HG03045 (cell line): Measurements from ENCODE around the gene PAK6.

ENCODE experiments used
- ATAC-seq: cut with Tn5 transposase; IDR thresholded peaks from one replicate; pipeline ENCODE4 v1.9.1; 2021; ENCODE audit warnings: mild to moderate bottlenecking, moderate library complexity; ENCODE audit not compliant: unreplicated experiment

Gene PAK6

DNA sequence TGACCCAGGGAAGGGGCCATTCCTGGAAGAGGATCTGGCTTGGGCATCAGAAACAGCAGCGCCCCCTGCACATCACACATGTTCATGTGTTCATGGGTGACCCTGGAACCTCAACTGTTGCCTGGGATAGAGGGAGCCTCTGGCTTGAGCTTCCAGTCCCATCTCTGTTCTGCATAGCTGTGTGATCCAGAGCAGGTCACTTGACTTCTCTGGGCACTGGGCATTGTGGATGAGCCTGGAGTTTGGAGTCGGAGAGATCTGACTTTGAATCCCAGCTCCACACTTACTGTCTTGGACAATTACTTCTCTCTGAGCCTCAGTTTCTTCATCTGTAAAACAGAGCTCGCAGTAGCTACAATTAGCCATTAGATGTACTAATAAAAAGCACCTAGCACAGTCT lies 15.6 kb downstream of the PAK6 start:
- ATAC-seq = no peak

DNA sequence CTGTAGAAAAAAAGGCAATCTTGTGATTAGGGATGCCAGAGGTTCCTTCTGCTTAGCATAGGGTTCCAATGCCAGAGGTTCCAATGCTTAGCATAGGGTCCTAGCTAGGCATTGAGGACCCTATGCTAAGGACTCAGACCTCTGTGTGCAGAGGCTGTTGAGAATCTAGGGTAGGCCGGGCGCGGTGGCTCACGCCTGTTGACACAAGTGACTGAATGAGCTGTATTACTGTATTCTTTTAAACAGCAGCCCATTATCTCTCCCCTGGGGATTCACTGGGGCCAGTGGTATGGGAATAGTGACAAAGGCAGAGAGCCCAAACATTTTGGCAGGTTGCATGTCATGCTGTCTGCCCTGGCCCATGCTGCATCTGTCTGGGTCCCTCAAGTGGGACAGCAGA lies 16.2 kb downstream of the PAK6 start:
- no peak for ATAC-seq

DNA sequence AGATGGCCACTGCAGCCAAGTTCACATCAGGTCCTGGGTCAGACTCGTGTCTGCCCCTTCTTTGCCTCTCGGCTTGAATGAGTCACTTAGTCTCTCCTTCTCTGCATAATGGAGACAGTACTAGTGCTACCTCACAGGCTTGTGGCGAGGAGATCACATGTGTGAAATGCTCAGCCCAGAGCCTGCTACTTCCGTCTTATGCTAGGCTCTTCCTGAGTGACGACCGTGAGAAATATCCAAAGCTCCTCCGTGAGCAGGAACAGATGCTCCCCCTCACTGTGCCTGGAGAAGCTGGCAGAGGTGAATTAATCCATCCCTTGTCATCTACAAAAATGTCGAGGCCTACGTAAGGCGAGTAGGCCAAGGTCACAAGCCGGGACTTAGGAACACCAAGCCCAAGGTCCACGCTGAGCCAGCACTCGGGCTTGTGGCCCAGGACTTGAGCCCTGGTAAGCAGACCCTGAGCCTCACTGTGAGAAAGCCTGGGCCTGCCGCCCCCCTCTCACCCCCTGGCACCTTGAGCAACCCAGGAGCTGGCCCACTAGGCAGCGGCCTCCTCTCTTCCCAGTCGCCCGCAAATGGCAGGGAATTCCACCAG lies 17.9 kb downstream of the PAK6 start:
- ATAC-seq = no peak

DNA sequence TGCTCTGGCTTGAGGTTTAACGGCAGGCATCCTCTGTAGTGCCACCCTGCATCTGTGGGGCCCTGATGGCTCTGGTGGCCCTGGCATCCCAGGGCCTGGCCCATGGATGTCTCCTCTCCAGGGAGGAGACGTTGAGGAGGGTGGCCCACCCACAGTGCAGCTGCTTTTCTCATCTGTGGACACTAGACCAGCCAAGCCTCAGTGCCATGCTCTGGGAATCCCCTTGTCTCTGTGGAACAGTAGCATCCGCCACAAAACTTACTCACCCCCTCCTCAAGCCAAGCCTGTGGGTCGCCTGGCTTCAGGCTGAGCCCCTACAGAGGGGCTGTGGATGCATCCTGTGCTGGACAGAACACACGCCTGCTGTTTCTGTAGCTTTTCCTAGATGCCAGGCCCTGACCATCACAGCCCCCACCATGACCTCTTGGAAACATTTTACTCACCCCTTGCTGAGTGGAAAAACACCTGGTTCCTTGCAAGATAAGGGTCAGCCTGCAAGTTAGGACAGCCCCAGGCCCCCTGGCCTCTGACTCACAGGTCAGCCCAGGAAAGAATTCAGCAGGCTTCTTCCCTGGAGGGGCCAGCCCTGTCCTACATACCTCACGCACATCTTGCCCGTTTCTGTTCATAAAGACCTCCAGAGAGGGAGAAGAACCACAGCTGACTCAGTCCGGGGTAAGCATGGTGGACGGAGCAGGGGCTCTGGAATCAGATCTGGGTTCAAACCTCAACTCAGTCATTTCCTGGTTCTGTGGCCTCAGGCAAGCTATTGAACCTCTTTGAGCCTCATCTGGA lies 19.0 kb downstream of the PAK6 start:
- no peak for ATAC-seq

DNA sequence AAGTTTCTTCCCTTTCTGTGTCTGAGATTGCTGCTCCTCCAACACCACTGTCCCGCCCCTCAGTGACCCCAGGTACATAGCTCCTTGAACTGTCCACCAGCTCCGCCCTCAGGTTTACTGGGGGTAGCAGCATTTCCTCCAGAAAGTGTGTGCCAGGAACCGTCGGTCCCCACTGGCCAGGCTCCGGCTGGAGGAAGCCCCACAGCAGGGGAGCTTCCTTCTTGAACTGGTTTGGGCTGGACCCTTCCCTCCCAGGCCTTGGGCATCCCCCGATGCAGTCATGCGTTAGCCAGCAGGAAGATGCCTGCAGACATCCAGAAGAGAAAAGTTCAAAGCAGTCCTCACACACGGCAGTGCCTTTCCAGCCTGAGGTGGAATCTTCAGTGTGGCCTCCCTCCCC lies 19.7 kb downstream of the PAK6 start:
- ATAC-seq = no peak

DNA sequence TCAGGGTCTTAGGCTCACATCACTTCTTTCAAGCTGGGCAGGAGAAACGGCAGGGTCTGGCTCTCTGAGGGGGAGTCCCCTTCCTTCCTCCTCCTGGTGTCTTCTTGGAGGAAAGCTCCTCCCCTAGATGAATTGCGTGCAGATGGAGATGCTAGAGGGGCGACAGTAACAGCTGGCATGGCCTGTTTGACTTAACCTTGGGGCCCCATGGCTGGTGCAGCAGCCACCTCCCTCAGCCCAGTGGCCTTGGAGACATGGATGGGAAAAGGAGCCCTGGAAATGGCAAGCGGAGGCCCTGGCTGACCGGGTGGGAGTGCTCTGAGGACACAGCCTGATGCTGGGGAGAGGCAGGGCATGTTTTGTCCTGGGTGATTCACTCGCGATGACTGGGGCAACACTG lies 20.2 kb downstream of the PAK6 start:
- no peak for ATAC-seq

DNA sequence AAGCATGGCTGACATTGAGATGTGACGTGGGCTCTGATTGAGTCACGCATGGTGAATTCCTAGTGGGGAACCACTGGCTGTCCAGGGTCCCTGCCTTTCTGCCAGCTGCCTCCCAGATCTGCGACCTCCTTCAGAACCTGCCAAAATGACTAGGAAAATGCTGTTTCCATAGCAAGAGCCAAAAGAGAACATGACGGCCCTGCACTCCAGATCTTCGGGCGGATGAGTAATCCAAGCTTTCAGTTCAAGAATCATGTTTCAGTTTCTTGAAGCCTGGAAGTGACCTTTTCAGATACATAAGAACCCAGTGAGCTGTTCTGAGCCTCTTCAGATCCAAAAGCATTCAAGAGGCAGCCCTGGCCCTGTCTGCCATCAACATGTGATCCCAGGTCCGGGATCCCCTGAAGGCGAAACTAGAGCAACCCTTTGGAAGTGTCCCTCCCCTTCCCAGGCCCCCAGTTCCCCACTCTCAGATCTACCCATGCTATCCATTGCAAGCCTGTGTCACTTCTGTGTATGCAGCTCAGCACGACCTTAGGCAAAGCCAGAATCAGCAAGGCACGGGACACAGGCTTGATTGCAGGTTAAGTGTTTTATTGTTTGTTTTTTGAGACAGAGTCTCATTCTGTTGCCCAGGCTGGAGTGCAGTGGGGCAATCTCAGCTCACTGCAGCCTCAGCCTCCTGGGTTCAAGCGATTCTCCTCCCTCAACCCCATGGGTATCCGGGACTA lies 24.3 kb downstream of the PAK6 start:
- no peak for ATAC-seq

DNA sequence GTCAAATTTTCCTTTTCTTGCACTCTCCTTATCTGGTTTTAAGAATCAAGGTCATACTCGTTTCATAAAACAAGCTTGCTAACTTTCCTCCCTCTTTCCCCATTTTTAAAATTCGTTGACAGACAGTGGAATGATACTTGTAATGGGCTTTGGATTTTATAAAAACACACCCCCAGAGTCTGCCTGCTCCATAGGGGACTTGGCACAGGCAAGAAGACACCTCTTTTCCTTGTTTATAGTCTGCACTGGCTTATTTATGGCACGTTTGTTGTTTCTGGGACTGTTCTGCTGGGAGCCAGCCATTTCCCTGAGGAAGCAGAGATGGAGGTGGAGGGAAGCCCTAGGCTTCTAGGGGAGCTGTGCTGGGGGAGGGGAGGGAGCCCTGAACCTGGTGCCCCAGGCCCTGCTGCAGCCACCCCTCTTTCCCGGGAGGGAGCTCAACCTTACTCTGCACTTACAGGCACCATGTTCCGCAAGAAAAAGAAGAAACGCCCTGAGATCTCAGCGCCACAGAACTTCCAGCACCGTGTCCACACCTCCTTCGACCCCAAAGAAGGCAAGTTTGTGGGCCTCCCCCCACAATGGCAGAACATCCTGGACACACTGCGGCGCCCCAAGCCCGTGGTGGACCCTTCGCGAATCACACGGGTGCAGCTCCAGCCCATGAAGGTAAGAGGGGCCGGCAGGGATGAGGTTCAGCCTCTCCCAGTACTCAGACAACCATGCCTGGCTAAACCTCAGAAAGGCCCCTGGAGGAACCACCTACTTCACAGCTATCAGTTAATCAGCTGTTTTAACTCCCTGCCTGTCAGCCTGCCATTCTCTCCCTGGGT lies 25.7 kb downstream of the PAK6 start:
- no peak for ATAC-seq

DNA sequence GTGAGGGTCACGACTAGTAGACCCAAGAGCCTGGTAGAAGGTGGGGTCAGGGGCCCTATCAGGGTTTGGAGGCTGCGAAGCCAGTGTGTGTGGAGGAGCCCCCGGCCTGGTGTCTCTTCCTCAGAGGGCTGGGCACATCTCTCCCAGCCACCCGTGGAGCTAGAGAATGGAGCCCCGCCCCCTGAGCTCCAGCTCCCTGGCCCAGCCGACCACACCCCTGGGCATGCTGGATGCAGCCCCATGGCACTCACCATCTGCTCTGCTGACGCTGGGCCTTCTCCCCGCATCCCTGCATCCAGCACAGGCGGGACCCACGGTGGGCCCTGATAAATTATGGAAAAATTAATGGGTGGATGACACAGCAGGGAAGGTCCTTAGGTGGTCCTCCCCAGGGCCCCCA lies 26.5 kb downstream of the PAK6 start:
- ATAC-seq = no peak

DNA sequence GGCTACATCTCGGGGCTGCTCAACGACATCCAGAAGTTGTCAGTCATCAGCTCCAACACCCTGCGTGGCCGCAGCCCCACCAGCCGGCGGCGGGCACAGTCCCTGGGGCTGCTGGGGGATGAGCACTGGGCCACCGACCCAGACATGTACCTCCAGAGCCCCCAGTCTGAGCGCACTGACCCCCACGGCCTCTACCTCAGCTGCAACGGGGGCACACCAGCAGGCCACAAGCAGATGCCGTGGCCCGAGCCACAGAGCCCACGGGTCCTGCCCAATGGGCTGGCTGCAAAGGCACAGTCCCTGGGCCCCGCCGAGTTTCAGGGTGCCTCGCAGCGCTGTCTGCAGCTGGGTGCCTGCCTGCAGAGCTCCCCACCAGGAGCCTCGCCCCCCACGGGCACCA lies 27.0 kb downstream of the PAK6 start:
- no peak for ATAC-seq

DNA sequence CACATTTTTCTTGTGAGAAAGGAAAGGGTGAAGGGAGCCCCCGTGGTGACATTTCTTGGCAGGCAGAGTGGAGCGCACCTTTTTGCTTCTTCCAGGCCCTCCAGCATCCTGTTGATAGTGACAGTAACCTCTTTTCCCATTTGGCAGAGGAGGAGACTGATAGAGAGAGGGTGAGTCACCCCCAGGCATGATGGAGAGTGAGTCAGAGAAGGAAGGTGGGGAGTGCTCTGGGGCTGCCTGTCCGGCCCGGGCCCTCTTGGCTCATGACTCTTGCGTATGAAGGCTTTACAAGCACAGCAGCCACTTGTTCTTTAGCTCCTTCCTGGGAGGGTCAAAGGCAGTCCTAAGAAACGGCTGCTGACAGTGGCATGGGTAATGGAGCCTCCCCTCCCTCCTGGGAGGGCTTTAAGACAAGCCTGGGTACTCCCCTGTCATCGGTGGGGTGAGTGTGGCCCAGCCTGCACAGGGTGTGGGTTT lies 28.0 kb downstream of the PAK6 start:
- no peak for ATAC-seq

DNA sequence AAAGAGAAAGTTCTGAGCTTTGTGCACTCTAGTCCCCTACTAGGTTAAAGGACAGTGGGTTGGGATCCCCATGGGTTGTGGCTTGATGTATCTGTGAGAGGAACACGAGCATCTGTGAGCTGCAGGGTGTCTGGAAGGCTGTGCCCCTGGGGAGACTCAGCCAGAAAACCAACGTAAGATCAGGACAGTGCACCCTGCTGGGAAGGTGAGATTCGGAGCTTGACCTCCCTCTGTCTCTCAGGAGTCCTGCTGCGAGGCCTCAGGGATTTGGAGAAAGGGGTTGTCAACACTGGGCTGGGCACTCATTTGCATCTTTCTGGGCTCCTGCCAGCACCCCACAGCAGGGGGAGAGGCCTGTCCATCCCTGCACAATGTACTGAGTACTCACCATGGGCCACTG lies 28.8 kb downstream of the PAK6 start:
- ATAC-seq = no peak

DNA sequence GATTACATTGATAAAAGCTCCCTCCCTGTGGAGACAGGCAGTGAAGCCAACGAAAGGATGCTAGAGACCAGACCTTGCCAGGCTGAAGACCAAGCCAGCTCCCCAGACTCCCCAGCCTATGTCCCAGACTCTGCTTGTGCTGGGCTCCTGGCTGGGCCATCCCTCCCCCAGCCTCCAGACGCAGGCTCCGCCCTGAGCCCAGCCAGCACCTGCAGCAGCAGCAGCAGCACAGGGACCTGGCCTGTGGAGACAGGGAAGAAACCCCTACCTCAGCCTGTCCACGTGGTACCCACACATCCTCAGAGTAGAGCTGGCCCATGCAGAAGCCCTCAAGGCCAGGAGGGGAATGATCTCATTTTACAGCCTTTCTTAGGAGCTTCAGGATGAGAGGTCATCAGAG lies 30.7 kb downstream of the PAK6 start:
- no peak for ATAC-seq

DNA sequence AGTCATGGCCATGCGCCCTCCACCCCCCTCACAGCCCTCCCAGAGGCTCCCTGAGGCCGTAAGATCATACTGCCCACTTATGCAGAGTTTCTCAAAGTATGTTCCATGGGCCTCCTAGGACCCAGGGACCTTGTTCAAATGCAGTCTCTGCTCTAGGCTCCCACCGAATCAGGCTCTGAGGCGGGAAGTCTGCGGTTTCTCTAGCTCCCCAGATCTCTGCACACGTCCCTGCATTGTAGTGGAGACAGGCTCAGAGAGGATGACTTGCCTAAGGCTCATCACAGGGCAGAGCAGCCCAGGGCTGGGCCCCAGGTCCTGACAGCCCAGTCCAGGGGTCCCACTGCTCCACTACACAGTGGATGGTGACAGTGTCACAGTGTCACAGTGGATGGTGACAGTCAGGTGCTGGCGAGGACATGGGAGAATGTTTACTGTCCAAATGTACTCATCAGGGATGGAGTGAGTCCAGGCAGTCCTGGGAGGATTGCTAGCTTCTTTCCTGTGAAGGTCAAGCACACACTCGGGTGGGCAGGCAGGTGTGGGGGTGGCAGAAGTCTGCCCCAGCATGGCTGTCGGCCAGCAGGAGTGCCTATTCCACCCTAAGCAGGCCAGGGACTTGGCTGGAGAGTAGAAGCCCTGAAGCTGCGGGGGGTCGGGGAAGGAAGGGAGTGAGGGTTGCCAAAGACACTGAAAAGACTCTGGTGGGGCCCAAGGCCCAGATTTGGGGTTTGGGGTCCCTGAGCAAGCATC lies 31.6 kb downstream of the PAK6 start:
- no peak for ATAC-seq

DNA sequence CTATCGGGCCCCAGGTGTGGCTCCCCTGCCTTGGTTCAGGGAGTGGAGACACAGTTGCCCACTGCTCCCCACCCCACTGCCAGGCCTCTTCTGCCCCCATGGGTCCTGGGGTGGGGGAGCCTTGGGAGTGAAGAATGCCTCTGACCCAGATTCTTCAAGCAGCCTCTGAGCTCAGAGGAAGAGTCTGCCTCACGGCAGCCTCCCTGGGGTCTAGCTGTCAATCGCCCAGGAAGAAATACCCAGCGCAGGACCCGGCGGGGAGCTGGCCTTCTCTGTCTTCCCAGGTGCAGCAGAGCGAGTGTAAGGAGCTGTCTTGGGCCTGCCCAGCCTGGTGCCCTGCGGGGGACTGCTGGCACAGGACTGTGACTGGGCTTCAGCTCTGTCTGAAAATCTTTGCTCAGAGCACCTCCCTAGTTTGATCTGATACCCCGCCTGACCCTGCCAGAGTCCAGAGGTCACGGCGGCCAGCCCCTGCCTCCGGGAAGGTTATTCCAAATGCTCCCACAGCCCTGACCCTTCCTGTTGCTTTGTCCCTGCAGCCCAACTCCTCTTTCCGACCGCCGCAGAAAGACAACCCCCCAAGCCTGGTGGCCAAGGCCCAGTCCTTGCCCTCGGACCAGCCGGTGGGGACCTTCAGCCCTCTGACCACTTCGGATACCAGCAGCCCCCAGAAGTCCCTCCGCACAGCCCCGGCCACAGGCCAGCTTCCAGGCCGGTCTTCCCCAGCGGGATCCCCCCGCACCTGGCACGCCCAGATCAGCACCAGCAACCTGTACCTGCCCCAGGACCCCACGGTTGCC lies 33.0 kb downstream of the PAK6 start:
- no peak for ATAC-seq

DNA sequence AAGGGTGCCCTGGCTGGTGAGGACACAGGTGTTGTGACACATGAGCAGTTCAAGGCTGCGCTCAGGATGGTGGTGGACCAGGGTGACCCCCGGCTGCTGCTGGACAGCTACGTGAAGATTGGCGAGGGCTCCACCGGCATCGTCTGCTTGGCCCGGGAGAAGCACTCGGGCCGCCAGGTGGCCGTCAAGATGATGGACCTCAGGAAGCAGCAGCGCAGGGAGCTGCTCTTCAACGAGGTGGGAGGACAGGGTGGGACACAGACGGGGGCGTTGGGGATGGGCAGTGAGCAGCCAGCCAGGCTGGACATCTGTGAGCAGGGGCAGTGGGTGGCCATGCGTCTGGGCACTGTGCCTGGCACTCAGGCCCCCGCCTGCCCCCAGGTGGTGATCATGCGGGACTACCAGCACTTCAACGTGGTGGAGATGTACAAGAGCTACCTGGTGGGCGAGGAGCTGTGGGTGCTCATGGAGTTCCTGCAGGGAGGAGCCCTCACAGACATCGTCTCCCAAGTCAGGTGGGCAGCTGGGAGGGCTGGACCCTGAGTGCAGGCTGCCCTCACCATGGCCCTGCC lies 33.7 kb downstream of the PAK6 start:
- ATAC-seq = no peak

DNA sequence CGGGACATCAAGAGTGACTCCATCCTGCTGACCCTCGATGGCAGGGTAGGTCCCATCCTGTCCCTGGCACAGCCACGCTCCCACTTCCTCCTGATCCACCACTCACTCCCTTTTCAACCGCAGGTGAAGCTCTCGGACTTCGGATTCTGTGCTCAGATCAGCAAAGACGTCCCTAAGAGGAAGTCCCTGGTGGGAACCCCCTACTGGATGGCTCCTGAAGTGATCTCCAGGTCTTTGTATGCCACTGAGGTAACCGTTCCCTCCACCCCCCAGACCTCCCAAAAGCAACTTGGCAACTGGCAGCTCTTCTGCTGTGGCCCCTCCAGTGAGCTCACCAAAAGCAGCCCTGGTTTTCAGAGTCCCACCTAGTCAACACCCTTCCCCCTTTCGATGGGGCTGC lies 34.6 kb downstream of the PAK6 start:
- no peak for ATAC-seq

DNA sequence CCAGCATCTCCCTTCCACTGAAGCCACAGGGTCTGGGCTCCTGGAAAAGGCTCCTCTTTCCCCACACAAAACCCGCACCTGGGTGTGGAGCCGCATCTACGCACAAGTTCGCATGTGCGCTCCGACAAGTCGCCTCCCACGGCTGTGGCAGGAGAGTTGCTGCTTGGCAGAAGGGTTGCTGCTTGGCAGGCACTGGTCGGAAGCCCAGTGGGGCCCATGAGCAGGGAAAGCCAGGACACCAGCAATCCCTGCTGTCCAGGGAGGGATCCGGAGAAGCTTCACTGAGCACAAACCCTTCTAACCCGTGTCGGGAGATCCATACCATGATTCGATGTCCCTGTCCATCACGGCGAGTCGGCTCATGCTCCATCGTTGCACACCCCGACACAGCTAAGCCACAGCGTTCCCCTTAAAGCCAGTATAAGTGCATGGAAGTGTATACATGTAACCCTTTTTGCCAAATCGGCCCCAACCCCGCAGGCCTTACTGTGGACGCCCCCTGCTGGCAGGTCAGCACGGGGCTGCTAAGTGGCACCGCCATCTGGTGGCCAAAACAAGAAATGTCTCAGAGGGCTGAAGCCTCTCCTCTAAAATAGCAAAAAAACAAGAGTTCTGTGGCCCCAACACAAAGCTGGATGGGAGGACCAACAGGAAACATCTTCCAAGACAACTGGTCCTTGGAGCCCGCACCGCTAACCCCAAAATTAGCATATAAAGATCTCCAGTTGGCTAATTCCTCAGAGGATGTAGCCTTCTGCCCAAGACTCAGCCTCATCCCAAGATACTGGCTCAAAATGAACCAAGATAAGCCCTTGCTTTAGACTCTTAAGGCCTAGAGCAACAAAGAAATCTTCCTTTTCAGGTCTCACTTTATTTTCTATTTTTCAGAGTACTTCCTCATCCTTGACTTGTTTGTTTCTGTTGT lies 35.7 kb downstream of the PAK6 start:
- ATAC-seq = no peak
